Measurements from ENCODE around the gene SRGAP1. TPM values are rescaled to one million over a fixed set of nuclear protein-coding genes. Genes with fewer than 3 reads are reported as not detected.

SRGAP1 gene
- total and polyA plus RNA-seq, 2 of the 13 experiments (the other 11 are each of a cell fraction or from before 2014, with no cell fraction given) = 1.6 to 3.4 TPM

- TF ChIP-seq IKZF4 (CRISPR knock-in tag; IDR thresholded peaks at IDR 0.05; ENCODE audit: borderline replicate concordance, low read depth, not compliant biosample characterization) = no peak
Measured at GRCh38 chr12:64184216-64184615, 339.7 kb downstream of the SRGAP1 start (continued).

GRCh38 chr12:64186789-64187188 is 342.3 kb downstream of the SRGAP1 start:
- H3K27me3 ChIP-seq (ENCODE audit: control insufficient read depth in 1 of 2, insufficient read depth in 2 of 2, low read length in 2 of 2) = no peaks in the 10 kb centered on the region
- no peaks in the 10 kb centered on the region for H3K36me3 ChIP-seq (replicated peaks in 1 of 2; ENCODE audit: control insufficient read depth in 1 of 2, insufficient read depth in 2 of 2, low read length in 2 of 2)
- no peak overlapping the region for H3K9ac ChIP-seq (ENCODE audit: insufficient read depth, low read depth, low read length)
- H3K4me3 ChIP-seq (replicated peaks in 1 of 3; ENCODE audit: insufficient read depth in 1 of 3, low read depth in 2 of 3, low read length in 3 of 3) = no peak overlapping the region
- FAIRE-seq (no peak), ATAC-seq (no peak), DNase-seq (ENCODE audit: low spot score) (no peak)
- in situ Hi-C loops (cut with HindIII; ENCODE audit: extremely low pct_ligation_motif_present, low pct_unique_long_range_greater_than_20kb) (no loop called here), intact Hi-C loops (cut with micrococcal nuclease; ENCODE audit: unreplicated experiment) (no loop called here)
- H3K4me2 ChIP-seq (ENCODE audit: low read depth, low read length) = no peak overlapping the region
- H4K20me1 ChIP-seq (ENCODE audit: insufficient read depth, low read length) = no peaks in the 10 kb centered on the region
- ChIA-PET CTCF (ENCODE audit: low intra/inter-chr PET ratio, low total read pairs) (no interaction called here), POLR2A (no interaction called here)
- no peak overlapping the region for H2AFZ ChIP-seq (ENCODE audit: low read length)
- no TSS peak for BruUV-seq (replicated peaks)
- no peaks in the 10 kb centered on the region for H3K79me2 ChIP-seq (ENCODE audit: insufficient read depth, low read length)
- no peaks in the 10 kb centered on the region for H3K4me1 ChIP-seq (ENCODE audit: insufficient read depth, low read length)
- WGBS (ENCODE audit: low lambda C conversion rate) = 100% methylated on average over 2 of the region's 2 CpGs
- no peaks in the 10 kb centered on the region for H3K9me3 ChIP-seq (ENCODE audit: low read length)
- H3K27ac ChIP-seq (ENCODE audit: extremely low read length, insufficient read depth, low read length) = no peak overlapping the region
- TF ChIP-seq ZNF18 (CRISPR knock-in tag; IDR thresholded peaks at IDR 0.05; ENCODE audit: insufficient replicate concordance) (no peak), ZNF549 (CRISPR knock-in tag; IDR thresholded peaks at IDR 0.05) (no peak), TRIM24 (CRISPR knock-in tag; IDR thresholded peaks at IDR 0.05) (no peak), RORA (CRISPR knock-in tag; IDR thresholded peaks at IDR 0.05) (no peak), ZKSCAN8 (CRISPR knock-in tag; IDR thresholded peaks at IDR 0.05; ENCODE audit: borderline replicate concordance) (no peak), SATB2 (CRISPR knock-in tag; IDR thresholded peaks at IDR 0.05) (no peak), KLF12 (CRISPR knock-in tag; IDR thresholded peaks at IDR 0.05; ENCODE audit: borderline replicate concordance) (no peak), DNMT3B (CRISPR knock-in tag; conservative IDR thresholded peaks at IDR 0.05) (no peak), ZFX (CRISPR knock-in tag; IDR thresholded peaks at IDR 0.05; ENCODE audit: low read depth) (no peak), ARID4A (CRISPR knock-in tag; IDR thresholded peaks at IDR 0.05; ENCODE audit: borderline replicate concordance) (no peak), SMAD9 (CRISPR knock-in tag; IDR thresholded peaks at IDR 0.05) (no peak)
- TF ChIP-seq, protein P1, sequence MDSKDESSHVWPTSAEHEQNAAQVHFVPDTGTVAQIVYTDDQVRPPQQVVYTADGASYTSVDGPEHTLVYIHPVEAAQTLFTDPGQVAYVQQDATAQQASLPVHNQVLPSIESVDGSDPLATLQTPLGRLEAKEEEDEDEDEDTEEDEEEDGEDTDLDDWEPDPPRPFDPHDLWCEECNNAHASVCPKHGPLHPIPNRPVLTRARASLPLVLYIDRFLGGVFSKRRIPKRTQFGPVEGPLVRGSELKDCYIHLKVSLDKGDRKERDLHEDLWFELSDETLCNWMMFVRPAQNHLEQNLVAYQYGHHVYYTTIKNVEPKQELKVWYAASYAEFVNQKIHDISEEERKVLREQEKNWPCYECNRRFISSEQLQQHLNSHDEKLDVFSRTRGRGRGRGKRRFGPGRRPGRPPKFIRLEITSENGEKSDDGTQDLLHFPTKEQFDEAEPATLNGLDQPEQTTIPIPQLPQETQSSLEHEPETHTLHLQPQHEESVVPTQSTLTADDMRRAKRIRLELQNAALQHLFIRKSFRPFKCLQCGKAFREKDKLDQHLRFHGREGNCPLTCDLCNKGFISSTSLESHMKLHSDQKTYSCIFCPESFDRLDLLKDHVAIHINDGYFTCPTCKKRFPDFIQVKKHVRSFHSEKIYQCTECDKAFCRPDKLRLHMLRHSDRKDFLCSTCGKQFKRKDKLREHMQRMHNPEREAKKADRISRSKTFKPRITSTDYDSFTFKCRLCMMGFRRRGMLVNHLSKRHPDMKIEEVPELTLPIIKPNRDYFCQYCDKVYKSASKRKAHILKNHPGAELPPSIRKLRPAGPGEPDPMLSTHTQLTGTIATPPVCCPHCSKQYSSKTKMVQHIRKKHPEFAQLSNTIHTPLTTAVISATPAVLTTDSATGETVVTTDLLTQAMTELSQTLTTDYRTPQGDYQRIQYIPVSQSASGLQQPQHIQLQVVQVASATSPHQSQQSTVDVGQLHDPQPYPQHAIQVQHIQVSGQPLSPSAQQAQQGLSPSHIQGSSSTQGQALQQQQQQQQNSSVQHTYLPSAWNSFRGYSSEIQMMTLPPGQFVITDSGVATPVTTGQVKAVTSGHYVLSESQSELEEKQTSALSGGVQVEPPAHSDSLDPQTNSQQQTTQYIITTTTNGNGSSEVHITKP (CRISPR knock-in tag; IDR thresholded peaks at IDR 0.05; ENCODE audit: low read depth) = no peak
